Muscle layer of duodenum (tissue), 2 donors: Measurements from ENCODE around the gene S100A10.

Experiments
- H3K27ac ChIP-seq: one replicate; pipeline ENCODE4 v1.7.0; 2013; ENCODE audit warnings: mild to moderate bottlenecking, low read length
- H3K27me3 ChIP-seq: one replicate; pipeline ENCODE4 v1.7.0; 2013; ENCODE audit warnings: low read depth, mild to moderate bottlenecking, control low read depth, low read length
- H3K36me3 ChIP-seq, 2 donors: one replicate each; pipeline ENCODE4 v1.7.0; 2013; ENCODE audit warnings: low read length in 2 of 2, control low read depth in 1 of 2, mild to moderate bottlenecking in 1 of 2; ENCODE audit not compliant: insufficient read depth in 2 of 2, control insufficient read depth in 1 of 2
- H3K4me1 ChIP-seq, 2 donors: one replicate each; pipeline ENCODE4 v1.7.0; 2013; ENCODE audit warnings: low read length in 2 of 2, mild to moderate bottlenecking in 2 of 2, control low read depth in 1 of 2, moderate library complexity in 1 of 2; ENCODE audit not compliant: insufficient read depth in 2 of 2, control insufficient read depth in 1 of 2
- H3K4me3 ChIP-seq, 2 donors: one replicate each; pipeline ENCODE4 v1.7.0; 2013; ENCODE audit warnings: low read length in 2 of 2, low read depth in 1 of 2, mild to moderate bottlenecking in 1 of 2
- H3K9me3 ChIP-seq, 2 donors: one replicate each; pipeline ENCODE4 v1.7.0; 2013; ENCODE audit warnings: low read length in 2 of 2, control low read depth in 1 of 2, mild to moderate bottlenecking in 1 of 2; ENCODE audit not compliant: control insufficient read depth in 1 of 2
- donor health status: healthy.

The S100A10 gene

GRCh38 chr1:152007047-152007446, 13.4 kb upstream of the S100A10 start:
- Histone ChIP-seq H3K36me3 (no peaks in the 10 kb centered on the region), H3K4me3 (no peak overlapping the region), H3K4me1 (no peaks in the 10 kb centered on the region), H3K27me3 (no peaks in the 10 kb centered on the region), H3K9me3 (no peaks in the 10 kb centered on the region), H3K27ac (no peak overlapping the region)

GRCh38 chr1:152005360-152005912, 11.8 kb upstream of the S100A10 start:
- H3K9me3 ChIP-seq = no peaks in the 10 kb centered on the region
- no peak overlapping the region for H3K27ac ChIP-seq
- no peaks in the 10 kb centered on the region for H3K27me3 ChIP-seq

GRCh38 chr1:152003846-152004442, 10.3 kb upstream of the S100A10 start:
- no peaks in the 10 kb centered on the region for H3K4me1 ChIP-seq
- H3K27ac ChIP-seq = no peak overlapping the region
- no peaks in the 10 kb centered on the region for H3K36me3 ChIP-seq
- H3K9me3 ChIP-seq = no peaks in the 10 kb centered on the region
- H3K4me3 ChIP-seq = no peak overlapping the region
- no peaks in the 10 kb centered on the region for H3K27me3 ChIP-seq

More at GRCh38 chr1:152005360-152005912, 11.8 kb upstream of the S100A10 start:
- Histone ChIP-seq H3K4me1 (no peaks in the 10 kb centered on the region), H3K36me3 (no peaks in the 10 kb centered on the region), H3K4me3 (no peak overlapping the region)

GRCh38 chr1:152002960-152003359, 9.3 kb upstream of the S100A10 start:
- Histone ChIP-seq H3K27ac (no peak overlapping the region), H3K9me3 (no peaks in the 10 kb centered on the region), H3K27me3 (no peaks in the 10 kb centered on the region), H3K36me3 (no peaks in the 10 kb centered on the region), H3K4me3 (no peak overlapping the region), H3K4me1 (no peaks in the 10 kb centered on the region)

GRCh38 chr1:152001631-152002584, 8.2 kb upstream of the S100A10 start:
- Histone ChIP-seq H3K36me3 (no peaks in the 10 kb centered on the region), H3K9me3 (no peaks in the 10 kb centered on the region), H3K27ac (peak overlapping the region; percentile 17), H3K4me1 (no peaks in the 10 kb centered on the region), H3K27me3 (no peaks in the 10 kb centered on the region), H3K4me3 (no peak overlapping the region)

GRCh38 chr1:152000964-152001630, 7.4 kb upstream of the S100A10 start:
- Histone ChIP-seq H3K4me3 (no peak overlapping the region), H3K9me3 (no peaks in the 10 kb centered on the region), H3K36me3 (no peaks in the 10 kb centered on the region), H3K27me3 (no peaks in the 10 kb centered on the region), H3K27ac (peak overlapping the region; percentile 17), H3K4me1 (no peaks in the 10 kb centered on the region)

- no peaks in the 10 kb centered on the region for H3K9me3 ChIP-seq
- no peak overlapping the region for H3K4me3 ChIP-seq
- no peaks in the 10 kb centered on the region for H3K4me1 ChIP-seq
- no peaks in the 10 kb centered on the region for H3K36me3 ChIP-seq
- H3K27ac ChIP-seq = no peak overlapping the region
- H3K27me3 ChIP-seq = no peaks in the 10 kb centered on the region
Measured at GRCh38 chr1:151998611-151999362, 5.1 kb upstream of the S100A10 start.

- H3K27me3 ChIP-seq = no peaks in the 10 kb centered on the region
- H3K4me3 ChIP-seq = no peak overlapping the region
- no peak overlapping the region for H3K27ac ChIP-seq
Measured at GRCh38 chr1:151997284-151997570, 3.6 kb upstream of the S100A10 start.

GRCh38 chr1:151995774-151996173, 2.1 kb upstream of the S100A10 start:
- H3K4me1 ChIP-seq = peaks cover 13 to 16% of the 10 kb centered on the region in 2 donors
- H3K4me3 ChIP-seq = no peak overlapping the region
- no peaks in the 10 kb centered on the region for H3K27me3 ChIP-seq
- H3K36me3 ChIP-seq = peaks cover 0 to 4% of the 10 kb centered on the region in 2 donors
- H3K9me3 ChIP-seq = no peaks in the 10 kb centered on the region
- H3K27ac ChIP-seq = no peak overlapping the region

More at GRCh38 chr1:151997284-151997570, 3.6 kb upstream of the S100A10 start:
- no peaks in the 10 kb centered on the region for H3K9me3 ChIP-seq
- H3K36me3 ChIP-seq = peaks cover 0 to 4% of the 10 kb centered on the region in 2 donors
- peaks cover under 1 to 2% of the 10 kb centered on the region in 2 donors for H3K4me1 ChIP-seq

GRCh38 chr1:151994956-151995355, 1.3 kb upstream of the S100A10 start:
- H3K9me3 ChIP-seq = no peaks in the 10 kb centered on the region
- H3K4me3 ChIP-seq = no peak overlapping the region
- H3K36me3 ChIP-seq = peaks cover 0 to 4% of the 10 kb centered on the region in 2 donors
- no peak overlapping the region for H3K27ac ChIP-seq
- no peaks in the 10 kb centered on the region for H3K27me3 ChIP-seq
- peaks cover 22 to 24% of the 10 kb centered on the region in 2 donors for H3K4me1 ChIP-seq
